Left cardiac atrium (tissue), 4 donors: Measurements from ENCODE around the gene C10orf90. TPM values are rescaled to one million over a fixed set of nuclear protein-coding genes. Genes with fewer than 3 reads are reported as not detected.

ENCODE experiments used
- ATAC-seq, 2 donors: fragments of 200-7000 bp; cut with Tn5 transposase; one replicate each; pipeline ENCODE4 v1.9.1; 2020; ENCODE audit warnings: mild to moderate bottlenecking in 2 of 2, moderate library complexity in 2 of 2
- DNase-seq: peaks from one replicate; pipeline ENCODE4 v3.0.0-alpha.2; 2020
- intact Hi-C, 2 donors: fragments of 100-400 bp; cut with DNase I; formaldehyde crosslinking; loops; one replicate each; pipeline versions ENCODE4 v1.14.1 to v1.15.1; 2022 to 2023
- long read RNA-seq: library from polyadenylated mRNA; unstranded; transcript quantifications from one replicate; pipeline ENCODE4 v2.0.0, GENCODE V29; 2021
- total RNA-seq, 2 donors: library from RNA; stranded (reverse); fragmentation: NEBNext Ultra II Directional; extraction: Animal tissue kit (Norgen Biotek cat#: 25700); gene quantifications; one replicate each; pipeline ENCODE4 v1.2.1, GENCODE V29; 2021
- donor health status: DM: no; HTN: yes; CAD: no.
- donor health status: DM: no; HTN: yes; CAD: no; lungs with severe emphysema.
- donor health status: DM: yes; HTN: yes; CAD: no.
- donor health status: Dilated cardiomyopathy.

Gene C10orf90, protein sequence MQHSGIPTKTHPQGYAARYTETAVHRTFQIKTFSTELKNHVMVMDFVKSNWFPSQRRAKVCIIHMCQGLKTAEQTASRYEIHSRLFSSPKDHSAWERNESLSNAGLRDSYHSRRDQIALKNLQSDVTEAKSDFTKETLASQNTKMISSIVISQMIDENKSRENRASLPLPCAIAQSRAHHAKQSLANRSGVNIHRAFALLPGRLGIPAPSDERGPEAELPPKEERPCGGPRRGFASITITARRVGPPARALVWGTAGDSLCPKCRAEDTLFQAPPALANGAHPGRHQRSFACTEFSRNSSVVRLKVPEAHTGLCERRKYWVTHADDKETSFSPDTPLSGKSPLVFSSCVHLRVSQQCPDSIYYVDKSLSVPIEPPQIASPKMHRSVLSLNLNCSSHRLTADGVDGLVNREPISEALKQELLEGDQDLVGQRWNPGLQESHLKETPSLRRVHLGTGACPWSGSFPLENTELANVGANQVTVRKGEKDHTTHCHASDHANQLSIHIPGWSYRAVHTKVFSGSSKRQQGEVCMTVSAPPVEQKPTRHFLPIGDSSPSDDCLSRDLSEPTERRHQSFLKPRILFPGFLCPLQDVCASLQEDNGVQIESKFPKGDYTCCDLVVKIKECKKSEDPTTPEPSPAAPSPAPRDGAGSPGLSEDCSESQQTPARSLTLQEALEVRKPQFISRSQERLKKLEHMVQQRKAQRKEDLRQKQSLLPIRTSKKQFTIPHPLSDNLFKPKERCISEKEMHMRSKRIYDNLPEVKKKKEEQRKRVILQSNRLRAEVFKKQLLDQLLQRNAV
- total RNA-seq = under 1 TPM; 0.15 to 0.31 TPM
- long read RNA-seq = 0 reads

DNA sequence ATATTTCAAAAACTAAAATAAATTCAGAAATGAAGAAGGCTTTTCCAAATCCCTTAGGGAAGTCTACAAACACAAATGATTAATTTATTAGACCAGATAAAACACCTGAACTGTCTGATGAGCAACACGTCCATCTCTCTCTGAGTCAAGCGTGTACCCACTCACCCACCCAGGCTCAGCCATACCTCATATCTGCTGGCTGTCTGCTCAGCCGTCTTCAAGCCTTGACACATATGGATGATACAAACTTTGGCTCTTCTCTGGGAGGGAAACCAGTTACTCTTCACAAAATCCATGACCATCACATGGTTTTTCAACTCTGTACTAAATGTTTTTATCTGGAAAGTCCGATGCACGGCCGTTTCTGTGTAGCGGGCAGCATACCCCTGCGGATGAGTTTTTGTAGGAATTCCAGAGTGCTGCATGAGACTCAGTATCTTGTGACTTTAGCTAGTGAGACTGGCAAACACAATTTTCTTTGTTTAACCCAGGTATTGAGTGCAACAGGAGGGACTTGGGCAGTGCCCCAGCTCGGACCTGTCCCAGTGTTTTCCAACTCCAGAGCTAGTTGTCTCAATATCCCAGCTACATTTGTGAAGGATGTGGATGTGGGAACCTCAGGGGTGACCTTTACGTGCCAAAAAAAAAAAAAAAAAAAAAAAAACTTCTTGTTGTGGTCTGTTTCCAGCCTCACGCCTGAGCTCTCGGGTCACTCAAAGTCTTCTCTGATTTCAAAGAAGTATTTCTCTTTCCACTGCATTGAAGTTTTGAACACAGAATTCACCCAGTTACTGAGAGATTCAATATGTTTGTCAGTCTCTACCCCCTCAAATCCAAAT lies at the start of gene C10orf90:
Gene C10orf90 (minus strand): TSS at position 638 of the 839 bp plus-strand sequence. CDS start 213 bp downstream, at position 425.
- ATAC-seq (no peak), DNase-seq (no peak)
- intact Hi-C loops = no loop called here

DNA sequence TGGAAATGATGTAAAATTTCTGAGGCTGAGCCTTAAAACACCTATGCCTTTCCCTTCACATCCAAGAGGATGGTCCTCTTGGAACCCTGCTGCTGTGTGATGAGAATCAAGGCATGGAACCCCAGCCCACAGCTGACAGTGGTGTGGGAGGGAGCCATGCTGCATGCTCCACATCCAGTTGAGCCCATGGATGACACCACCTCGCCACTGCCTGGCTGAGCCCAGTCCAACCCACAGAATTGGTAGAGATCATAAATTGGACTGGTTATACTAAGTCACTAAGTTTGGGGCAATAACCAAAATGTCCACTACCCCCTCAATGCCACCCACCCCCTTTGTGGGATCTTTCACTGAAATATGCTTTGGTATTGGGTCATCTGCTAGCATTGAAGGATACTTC lies 45.9 kb upstream of the C10orf90 start:
- DNase-seq (no peak), ATAC-seq (no peak)
- intact Hi-C loops = no loop called here

DNA sequence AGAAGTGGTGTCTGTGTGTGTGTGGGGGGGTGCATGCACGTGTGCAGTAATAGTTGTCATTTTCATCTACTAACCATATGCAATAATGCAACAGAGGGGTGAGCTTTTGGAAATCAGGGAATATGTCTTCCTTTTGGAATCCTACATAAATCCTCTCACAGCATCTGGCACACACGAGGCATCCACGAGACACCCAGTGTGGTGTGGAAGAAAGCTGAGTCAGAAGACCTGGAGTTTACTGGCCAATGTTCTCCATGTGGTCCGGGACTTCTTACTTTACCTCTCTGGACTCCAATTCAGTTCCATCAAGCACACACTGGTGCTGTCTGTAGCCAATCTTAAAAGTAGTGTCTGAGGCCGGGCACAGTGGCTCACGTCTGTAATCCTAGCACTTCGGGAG lies 43.1 kb upstream of the C10orf90 start:
- DNase-seq = no peak
- no peak for ATAC-seq

DNA sequence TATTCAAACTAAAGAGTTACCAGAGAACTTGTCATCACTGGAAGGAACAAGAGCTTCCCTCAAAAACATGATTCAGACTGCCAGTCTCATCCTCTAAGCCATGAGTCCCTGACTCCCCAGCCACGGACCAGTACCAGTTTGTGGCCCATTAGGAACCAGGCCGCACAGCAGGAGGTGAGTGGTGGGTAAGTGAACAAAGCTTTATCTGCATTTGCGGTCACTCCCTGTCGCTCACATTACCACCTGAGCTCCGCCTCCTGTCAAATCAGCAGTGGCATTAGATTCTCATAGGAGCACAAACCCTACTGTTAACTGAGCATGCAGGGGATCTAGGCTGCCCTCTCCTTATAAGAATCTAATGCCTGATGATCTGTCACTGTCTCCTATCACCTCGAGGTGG lies 42.2 kb upstream of the C10orf90 start:
- ATAC-seq = no peak
- intact Hi-C loops = no loop called here
- no peak for DNase-seq

More for the DNA sequence above, 43.1 kb upstream of the C10orf90 start:
- intact Hi-C loops = no loop called here

DNA sequence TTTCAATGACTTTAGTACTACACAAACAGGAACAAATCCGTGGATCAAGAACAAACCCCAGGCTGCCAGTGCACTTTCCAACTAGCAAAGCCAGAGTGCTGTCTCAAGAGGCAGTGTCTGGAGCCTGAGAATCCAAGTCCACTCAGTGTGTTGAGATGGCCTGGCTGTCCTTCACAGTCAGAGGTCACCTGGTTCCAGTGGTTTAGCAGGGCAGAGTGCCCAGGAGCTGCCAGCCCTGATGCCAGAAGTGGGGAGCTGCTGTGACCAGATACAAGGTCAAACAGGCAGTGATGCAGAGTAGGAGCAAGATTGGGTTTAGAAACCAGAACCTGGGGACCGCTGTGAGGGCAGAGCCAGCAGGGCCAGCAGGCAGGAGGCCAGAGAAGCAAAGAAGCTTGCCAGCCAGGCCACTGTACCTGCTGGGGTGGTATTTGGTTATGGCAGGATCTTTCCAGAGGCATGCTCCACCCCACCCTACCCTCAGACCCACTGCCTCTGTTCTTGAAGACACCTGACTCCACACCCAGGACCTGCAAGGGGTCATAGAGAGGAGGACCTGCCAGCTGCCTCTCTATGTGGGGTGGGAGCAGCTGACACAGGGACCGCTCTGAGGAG lies 35.6 kb upstream of the C10orf90 start:
- no peak for DNase-seq
- intact Hi-C loops = no loop called here
- peak; percentile 42 to 59 for ATAC-seq

DNA sequence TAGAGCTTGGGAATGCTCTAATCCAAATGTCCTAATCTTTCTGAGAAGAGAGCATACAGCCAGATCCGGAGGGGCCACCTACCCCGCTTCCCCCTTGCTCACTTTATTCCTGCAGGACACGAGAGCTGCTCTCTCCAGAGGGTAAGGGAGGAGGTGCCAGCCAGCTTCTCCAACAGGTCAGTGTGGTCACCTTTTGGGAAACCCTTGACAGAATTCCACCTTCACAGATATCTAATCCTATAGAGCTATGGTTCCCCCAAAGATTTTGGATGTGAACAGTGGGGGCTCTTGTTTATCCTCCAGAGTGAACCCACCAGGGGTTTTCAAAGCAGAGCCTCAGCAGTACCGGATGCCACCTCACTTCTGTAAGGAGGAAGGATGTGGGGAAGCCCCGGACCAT lies 34.6 kb upstream of the C10orf90 start:
- ATAC-seq (no peak), DNase-seq (no peak)
- intact Hi-C loops = no loop called here

DNA sequence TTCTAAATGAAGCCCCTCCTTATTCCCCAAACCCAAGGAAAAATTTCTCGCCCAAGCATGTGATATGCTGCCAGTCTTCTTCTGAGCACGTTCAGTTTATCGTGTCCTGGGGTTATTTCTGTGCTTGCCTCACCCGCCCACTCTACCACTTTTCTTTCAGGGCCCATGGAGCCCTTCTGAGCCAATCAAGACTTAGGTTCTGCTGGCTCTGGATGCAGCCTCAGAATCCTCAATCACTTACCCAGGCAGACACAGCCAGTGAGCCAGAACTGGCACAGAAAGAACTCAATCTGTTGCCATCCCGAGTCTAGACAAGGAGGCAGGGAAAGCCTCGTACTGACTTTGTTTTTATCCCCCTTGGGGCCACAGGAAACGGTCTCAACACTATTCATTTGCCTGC lies 34.2 kb upstream of the C10orf90 start:
- no peak for ATAC-seq

DNA sequence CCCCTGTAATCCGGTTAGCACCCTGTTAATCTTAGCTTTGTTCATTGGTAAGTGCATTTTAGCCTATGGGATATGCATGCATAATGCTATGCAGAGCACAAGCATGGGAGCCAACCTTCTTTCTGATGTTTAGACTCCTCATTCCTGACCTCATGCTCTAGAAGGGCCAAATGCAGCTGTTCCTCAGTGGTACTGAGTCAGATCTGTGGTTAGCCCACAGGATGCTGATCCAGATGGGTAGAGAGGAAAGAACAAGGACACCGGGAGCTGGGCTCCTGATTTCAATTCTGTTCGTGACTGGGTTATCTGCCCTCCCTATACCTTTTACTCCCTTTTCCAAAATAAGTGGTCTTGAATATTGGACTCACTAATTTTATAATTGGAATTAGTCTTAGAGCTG lies 31.7 kb upstream of the C10orf90 start:
- intact Hi-C loops = no loop called here
- no peak for ATAC-seq
- DNase-seq = no peak

More for the DNA sequence above, 34.2 kb upstream of the C10orf90 start:
- intact Hi-C loops = no loop called here
- DNase-seq = no peak

DNA sequence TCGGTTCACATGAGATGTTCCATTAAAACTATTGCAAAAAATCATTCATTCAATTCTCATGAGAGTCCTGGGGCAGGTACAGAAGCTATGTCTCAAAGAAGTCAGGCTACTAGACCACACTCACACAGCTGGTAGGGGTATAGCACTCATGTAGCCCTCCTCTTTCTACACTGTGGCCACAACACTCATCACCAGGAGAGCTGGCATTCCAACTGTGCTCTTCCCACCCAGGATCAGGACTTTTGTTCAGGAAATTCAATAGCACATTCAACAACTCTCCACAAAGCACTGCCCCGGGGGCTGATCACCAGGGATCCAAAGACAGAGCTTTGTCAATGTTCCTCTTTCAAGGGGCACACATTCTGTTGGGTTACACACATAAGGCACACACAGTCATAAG lies 31.0 kb upstream of the C10orf90 start:
- ATAC-seq = no peak
- no peak for DNase-seq
- intact Hi-C loops = no loop called here

DNA sequence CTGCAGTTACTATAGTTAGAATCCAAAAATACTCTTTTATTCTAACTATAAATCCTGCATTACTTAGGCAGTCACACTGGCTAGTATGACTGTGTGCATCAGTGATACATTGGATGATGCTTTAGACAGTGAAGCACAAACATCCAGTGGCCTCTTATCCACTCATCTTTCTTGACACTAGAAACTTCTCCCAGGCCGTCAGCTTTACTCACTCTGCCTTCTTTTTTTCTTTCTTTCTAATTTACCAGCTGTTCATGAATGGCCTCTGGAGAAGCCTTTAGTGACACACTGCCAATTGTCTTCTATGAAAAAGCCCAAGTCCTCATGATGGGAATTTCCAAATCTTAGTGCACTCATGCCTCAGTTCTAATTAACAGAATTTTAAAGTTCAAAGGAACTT lies 26.2 kb upstream of the C10orf90 start:
- intact Hi-C loops = no loop called here
- DNase-seq (no peak), ATAC-seq (no peak)

DNA sequence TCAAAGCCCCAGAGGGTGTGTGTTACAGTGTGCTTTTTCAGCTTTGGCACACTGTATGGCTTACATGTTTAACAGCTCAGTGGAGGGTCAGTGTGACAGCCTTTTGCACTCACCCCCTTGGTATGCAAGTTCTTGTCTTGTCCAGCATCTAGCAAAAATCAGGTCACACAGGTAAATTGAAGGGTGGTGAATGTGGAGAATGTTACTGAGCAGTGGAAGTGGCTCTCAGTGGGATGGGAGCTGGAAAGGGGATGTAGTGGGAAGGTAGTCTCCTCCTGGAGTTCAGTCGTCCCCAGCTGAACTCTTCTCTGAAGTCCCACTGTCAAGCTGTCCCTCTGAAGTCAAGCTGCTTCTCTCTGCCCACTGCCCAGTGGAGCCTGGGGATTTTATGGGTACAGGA lies 21.0 kb upstream of the C10orf90 start:
- intact Hi-C loops = no loop called here

DNA sequence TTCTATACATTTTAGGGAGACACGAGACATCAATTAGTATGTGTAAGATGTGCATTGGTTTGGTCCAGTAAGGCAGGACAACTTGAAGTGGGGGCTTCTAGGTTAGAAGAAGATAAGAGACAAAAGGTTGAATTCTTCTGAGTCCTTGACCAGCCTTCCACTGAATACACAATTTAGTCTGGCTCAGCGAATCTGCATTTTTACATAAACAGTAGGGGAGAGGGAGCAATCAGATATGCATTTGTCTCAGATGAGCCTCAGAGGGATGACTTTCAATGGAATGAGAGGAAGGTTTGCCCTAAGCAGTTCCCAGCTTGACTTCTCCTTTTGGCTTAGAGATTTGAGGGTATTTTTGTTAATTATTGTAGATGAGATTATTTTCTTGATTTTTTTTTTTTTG lies 20.0 kb upstream of the C10orf90 start:
- intact Hi-C loops = no loop called here
- ATAC-seq (no peak), DNase-seq (no peak)

More for the DNA sequence above, 21.0 kb upstream of the C10orf90 start:
- ATAC-seq = no peak
- DNase-seq = no peak

DNA sequence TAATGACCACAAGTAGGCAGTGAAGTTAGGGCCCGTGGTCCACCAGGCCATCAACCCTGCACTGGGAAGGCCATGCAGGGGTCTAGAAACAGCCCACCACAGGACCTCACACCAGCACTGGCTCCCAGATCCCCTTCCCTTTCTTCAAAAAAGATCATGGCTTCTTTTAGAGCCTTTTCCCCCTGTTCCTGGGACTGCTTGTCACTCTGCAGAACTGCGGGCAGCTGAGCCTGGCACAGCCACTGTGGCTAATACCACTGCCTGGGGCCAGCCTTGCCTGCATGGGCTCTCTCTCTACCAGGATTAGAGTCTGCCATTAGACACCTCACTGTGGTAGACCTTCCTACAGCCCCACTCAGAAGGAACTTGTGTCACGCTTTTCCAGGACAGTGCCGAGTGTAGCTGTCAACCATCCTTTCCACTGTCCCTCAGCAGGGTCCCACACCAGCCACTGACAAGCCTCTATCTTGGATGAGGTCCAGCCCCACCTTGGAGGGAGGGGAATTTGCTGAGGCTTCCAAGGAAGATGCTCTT lies 19.0 kb upstream of the C10orf90 start:
- no peak for ATAC-seq
- intact Hi-C loops = no loop called here
- DNase-seq = no peak

DNA sequence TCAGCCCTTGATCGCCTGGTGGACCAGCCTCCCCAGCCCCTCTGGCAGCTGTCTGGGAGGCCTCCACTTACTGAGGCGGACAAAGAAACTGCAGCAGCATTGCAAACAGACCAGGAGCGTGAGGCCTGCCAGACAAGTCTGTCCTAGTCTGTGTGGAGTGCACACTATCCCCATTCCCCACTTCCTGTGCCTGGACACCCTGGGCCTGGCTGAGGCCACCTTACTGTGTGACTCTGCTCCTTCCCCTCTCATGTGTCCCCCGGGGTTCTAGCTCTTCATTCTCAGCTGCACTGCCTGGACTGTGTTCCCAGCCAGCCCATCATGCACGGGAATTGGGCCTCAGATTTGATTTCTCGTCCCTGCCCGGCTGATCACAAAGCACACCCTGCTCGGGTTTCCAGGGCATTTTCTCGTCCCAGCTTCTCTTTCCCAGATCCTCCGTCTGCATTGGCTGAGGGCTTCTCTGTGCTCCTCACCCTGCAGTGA lies 16.7 kb upstream of the C10orf90 start:
- ATAC-seq (no peak), DNase-seq (no peak)
- intact Hi-C loops = no loop called here

DNA sequence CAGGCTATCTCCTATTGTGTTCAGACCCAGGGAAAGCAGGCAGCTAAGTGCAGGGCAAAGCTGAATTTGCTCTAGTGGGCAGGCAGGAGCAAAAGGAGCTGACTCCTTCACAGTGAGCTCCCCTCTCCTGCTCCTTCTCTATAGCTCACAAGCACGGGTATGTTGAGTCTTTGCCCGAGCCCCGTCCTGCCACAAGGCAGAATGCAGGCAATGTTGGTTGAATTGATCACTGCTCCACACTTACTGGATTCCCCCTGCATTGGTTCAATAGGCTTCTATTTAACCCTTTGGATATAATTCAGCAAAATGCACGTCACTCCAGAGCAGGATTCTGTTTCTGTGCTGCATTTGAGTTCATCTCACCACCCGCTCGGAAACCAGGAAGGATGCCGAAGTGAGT lies 16.2 kb upstream of the C10orf90 start:
- ATAC-seq (no peak), DNase-seq (no peak)
- intact Hi-C loops = no loop called here

DNA sequence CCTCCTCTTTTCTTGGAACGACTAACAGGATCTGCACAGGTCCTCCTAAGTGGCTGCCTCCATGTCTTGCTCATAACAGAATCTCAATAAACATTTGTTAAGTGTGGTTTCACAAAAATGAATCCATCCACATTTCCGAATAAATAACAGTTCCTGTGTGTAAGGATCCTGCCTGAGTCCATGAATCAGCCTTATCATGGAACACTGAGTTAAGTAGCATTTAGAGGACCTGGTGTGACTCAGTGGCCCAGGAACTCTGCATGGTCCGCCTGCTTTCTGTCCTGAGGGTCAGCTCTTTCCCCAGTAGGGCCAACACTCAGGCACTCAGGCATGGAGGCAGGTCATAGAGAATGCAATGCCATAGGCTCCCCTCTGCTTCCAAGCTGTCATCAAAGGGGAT lies 15.8 kb upstream of the C10orf90 start:
- ATAC-seq (no peak), DNase-seq (no peak)
- intact Hi-C loops = no loop called here

DNA sequence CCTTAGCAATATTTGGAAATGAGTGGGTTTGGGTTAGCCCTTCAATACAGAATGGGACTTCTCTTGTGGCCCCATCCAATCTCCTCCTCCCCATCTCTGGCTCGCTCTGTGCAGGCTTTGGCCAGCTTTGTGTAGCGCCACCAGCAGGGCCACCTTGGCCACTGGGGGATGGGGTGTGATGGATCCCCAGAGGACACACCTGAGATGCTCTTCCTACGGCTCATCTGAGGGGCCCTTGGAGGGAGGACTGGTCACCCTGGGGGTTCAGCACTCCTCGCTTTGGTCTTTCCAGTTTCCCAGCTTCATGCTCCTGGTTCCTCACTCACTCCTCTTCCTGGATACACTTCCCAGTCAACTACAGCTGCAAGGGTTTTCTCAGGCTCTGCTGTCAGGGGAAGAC lies 15.3 kb upstream of the C10orf90 start:
- DNase-seq (no peak), ATAC-seq (no peak)
- intact Hi-C loops = no loop called here

DNA sequence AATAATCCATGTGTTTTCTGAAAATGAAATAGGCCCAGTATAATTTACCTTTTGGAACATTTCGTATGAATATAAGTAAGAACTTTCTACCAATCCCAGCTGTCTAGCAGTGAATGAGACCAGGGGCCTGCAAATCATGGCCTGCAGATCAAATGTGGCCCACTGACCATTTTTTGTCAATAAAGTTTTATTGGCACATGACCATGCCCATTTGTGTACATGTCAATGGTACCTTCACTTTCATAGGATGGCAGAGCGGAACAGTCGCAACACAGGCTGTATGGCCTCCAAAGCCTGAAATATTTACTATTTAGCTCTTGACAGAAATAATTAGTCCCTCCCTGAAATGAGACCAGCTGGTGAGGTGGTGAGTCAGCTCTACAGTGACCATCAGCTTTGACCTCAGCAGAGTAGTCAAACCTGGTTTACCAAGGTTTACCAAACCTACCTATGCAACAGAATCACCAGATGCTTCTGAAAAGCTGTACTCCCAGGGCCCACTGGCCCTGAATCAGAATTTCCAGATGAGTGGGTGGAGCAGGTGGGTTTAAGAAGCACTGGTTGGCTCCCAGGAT lies 13.8 kb upstream of the C10orf90 start:
- ATAC-seq (no peak), DNase-seq (no peak)
- intact Hi-C loops = no loop called here

DNA sequence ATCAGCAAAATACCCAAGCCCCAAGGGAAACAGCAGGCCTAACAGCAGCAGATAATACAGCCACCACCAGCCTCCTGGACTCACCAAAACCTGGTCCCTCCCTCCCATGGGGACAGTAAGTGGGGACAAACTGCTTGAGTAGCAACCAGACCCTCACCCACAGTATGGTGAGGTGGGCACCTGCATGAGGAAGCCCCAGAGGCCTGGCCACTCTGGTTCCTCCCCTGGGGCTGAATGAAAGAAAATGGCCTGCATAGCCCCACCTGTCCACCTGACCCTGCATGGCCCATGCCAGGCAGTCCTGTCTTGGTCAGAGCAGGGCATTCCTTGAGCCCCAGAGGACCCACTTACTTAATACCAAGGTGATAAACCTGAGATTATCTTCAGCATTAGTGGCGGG lies 13.0 kb upstream of the C10orf90 start:
- intact Hi-C loops = no loop called here
- DNase-seq (no peak), ATAC-seq (no peak)
